Measurements from ENCODE around the gene FRY.

FRY gene

DNA sequence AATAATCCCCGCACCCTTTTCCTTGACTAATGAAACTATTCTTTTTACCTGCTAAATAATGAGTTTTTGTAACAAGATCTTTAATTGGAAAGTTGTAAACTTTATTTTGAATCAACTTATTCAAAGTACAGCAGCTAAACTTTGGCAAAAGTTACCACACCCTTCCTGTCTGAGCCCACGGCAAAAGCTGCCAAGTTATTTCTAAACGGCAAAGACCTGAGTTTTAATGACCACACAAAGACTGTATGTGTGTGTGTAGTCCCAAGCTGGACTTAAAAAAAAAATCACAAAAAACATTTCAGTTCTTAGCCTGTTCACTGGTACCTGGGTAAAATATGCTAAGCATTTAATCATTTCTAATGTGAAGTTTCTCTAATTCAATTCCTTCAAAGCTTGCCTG, 222.8 kb downstream of the FRY start:
- TF ChIP-seq ARNTL (CRISPR knock-in tag; IDR thresholded peaks at IDR 0.05; ENCODE audit: borderline replicate concordance, low read depth) (no peak), TOX (CRISPR knock-in tag; IDR thresholded peaks at IDR 0.05; ENCODE audit: borderline replicate concordance) (no peak), ZNF565 (CRISPR knock-in tag; conservative IDR thresholded peaks at IDR 0.05; ENCODE audit: low read depth) (no peak), BACH2 (CRISPR knock-in tag; IDR thresholded peaks at IDR 0.05; ENCODE audit: borderline replicate concordance) (no peak), SNAI2 (CRISPR knock-in tag; IDR thresholded peaks at IDR 0.05) (no peak)
- ATAC-seq, result no peak

GRCh38 chr13:32254916-32255723, 223.5 kb downstream of the FRY start:
- ATAC-seq, result no peak
- no peak for TF ChIP-seq OSR1 (CRISPR knock-in tag; IDR thresholded peaks at IDR 0.05)
- no peak for TF ChIP-seq TOX (CRISPR knock-in tag; IDR thresholded peaks at IDR 0.05; ENCODE audit: borderline replicate concordance)
- TF ChIP-seq SNAI2 (CRISPR knock-in tag; IDR thresholded peaks at IDR 0.05), result no peak
- no peak for TF ChIP-seq ARNTL (CRISPR knock-in tag; IDR thresholded peaks at IDR 0.05; ENCODE audit: borderline replicate concordance, low read depth)
- TF ChIP-seq PPARA (CRISPR knock-in tag; IDR thresholded peaks at IDR 0.05; ENCODE audit: borderline replicate concordance), result no peak
- no peak for TF ChIP-seq RARB (CRISPR knock-in tag; IDR thresholded peaks at IDR 0.05)
- TF ChIP-seq ZNF70 (CRISPR knock-in tag; IDR thresholded peaks at IDR 0.05), result no peak
- TF ChIP-seq ZC3H10 (CRISPR knock-in tag; IDR thresholded peaks at IDR 0.05), result no peak
- no peak for TF ChIP-seq CSDC2 (CRISPR knock-in tag; IDR thresholded peaks at IDR 0.05)
- TF ChIP-seq GLIS3 (CRISPR knock-in tag; IDR thresholded peaks at IDR 0.05), result no peak
- TF ChIP-seq, protein P1, sequence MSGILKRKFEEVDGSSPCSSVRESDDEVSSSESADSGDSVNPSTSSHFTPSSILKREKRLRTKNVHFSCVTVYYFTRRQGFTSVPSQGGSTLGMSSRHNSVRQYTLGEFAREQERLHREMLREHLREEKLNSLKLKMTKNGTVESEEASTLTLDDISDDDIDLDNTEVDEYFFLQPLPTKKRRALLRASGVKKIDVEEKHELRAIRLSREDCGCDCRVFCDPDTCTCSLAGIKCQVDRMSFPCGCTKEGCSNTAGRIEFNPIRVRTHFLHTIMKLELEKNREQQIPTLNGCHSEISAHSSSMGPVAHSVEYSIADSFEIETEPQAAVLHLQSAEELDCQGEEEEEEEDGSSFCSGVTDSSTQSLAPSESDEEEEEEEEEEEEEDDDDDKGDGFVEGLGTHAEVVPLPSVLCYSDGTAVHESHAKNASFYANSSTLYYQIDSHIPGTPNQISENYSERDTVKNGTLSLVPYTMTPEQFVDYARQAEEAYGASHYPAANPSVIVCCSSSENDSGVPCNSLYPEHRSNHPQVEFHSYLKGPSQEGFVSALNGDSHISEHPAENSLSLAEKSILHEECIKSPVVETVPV (CRISPR knock-in tag; IDR thresholded peaks at IDR 0.05), result no peak
- no peak for TF ChIP-seq TSHZ2 (CRISPR knock-in tag; IDR thresholded peaks at IDR 0.05)
- no peak for TF ChIP-seq ZFP3 (CRISPR knock-in tag; IDR thresholded peaks at IDR 0.05)
- no peak for TF ChIP-seq ZNF8 (CRISPR knock-in tag; IDR thresholded peaks at IDR 0.05)
- no peak for TF ChIP-seq BACH2 (CRISPR knock-in tag; IDR thresholded peaks at IDR 0.05; ENCODE audit: borderline replicate concordance)
- no peak for TF ChIP-seq ESRRG (CRISPR knock-in tag; IDR thresholded peaks at IDR 0.05)
- TF ChIP-seq, protein P2, sequence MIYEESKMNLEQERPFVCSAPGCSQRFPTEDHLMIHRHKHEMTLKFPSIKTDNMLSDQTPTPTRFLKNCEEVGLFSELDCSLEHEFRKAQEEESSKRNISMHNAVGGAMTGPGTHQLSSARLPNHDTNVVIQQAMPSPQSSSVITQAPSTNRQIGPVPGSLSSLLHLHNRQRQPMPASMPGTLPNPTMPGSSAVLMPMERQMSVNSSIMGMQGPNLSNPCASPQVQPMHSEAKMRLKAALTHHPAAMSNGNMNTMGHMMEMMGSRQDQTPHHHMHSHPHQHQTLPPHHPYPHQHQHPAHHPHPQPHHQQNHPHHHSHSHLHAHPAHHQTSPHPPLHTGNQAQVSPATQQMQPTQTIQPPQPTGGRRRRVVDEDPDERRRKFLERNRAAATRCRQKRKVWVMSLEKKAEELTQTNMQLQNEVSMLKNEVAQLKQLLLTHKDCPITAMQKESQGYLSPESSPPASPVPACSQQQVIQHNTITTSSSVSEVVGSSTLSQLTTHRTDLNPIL (CRISPR knock-in tag; IDR thresholded peaks at IDR 0.05; ENCODE audit: low read depth), result no peak
- TF ChIP-seq ZNF565 (CRISPR knock-in tag; conservative IDR thresholded peaks at IDR 0.05; ENCODE audit: low read depth), result no peak
- TF ChIP-seq, protein P3, sequence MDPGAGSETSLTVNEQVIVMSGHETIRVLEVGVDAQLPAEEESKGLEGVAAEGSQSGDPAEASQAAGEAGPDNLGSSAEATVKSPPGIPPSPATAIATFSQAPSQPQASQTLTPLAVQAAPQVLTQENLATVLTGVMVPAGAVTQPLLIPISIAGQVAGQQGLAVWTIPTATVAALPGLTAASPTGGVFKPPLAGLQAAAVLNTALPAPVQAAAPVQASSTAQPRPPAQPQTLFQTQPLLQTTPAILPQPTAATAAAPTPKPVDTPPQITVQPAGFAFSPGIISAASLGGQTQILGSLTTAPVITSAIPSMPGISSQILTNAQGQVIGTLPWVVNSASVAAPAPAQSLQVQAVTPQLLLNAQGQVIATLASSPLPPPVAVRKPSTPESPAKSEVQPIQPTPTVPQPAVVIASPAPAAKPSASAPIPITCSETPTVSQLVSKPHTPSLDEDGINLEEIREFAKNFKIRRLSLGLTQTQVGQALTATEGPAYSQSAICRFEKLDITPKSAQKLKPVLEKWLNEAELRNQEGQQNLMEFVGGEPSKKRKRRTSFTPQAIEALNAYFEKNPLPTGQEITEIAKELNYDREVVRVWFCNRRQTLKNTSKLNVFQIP (CRISPR knock-in tag; IDR thresholded peaks at IDR 0.05; ENCODE audit: borderline replicate concordance, low read depth), result no peak

DNA sequence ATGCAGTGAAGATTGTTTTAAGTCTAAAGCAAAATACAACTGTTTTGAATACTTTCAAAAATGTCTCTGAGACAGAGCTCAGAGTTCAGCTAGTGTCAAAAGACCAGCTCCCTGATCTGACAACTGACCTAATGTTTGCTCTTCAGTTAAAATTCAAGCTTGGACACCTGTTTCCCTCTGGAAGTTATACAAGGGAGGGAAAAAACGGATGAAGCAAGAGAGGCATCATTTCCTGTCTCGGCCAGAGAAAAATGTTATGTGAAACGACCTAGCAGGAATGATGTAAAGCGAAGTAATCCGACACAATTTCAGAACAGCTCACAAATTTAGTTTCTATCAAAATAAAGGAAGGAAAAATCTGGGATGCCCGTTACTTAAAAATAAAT, 224.1 kb downstream of the FRY start:
- TF ChIP-seq ARNTL (CRISPR knock-in tag; IDR thresholded peaks at IDR 0.05; ENCODE audit: borderline replicate concordance, low read depth), result no peak
- TF ChIP-seq ZNF8 (CRISPR knock-in tag; IDR thresholded peaks at IDR 0.05), result no peak
- TF ChIP-seq ZNF70 (CRISPR knock-in tag; IDR thresholded peaks at IDR 0.05), result no peak
- no peak for TF ChIP-seq CSDC2 (CRISPR knock-in tag; IDR thresholded peaks at IDR 0.05)
- TF ChIP-seq PPARA (CRISPR knock-in tag; IDR thresholded peaks at IDR 0.05; ENCODE audit: borderline replicate concordance), result no peak
- no peak for TF ChIP-seq OSR1 (CRISPR knock-in tag; IDR thresholded peaks at IDR 0.05)
- TF ChIP-seq, protein P1 (CRISPR knock-in tag; IDR thresholded peaks at IDR 0.05), result no peak
- no peak for TF ChIP-seq TOX (CRISPR knock-in tag; IDR thresholded peaks at IDR 0.05; ENCODE audit: borderline replicate concordance)
- no peak for TF ChIP-seq ZNF565 (CRISPR knock-in tag; conservative IDR thresholded peaks at IDR 0.05; ENCODE audit: low read depth)
- no peak for TF ChIP-seq ZFP3 (CRISPR knock-in tag; IDR thresholded peaks at IDR 0.05)
- no peak for TF ChIP-seq TSHZ2 (CRISPR knock-in tag; IDR thresholded peaks at IDR 0.05)
- TF ChIP-seq, protein P2 (CRISPR knock-in tag; IDR thresholded peaks at IDR 0.05; ENCODE audit: low read depth), result no peak
- TF ChIP-seq ISL1 (CRISPR knock-in tag; IDR thresholded peaks at IDR 0.05), result no peak
- no peak for ATAC-seq

All from SK-N-SH treated with all-trans-retinoic acid at 6 μM for 48 hours (cell line).